ENCODE measurements around the gene SLC6A13. TPM values are rescaled to one million over a fixed set of nuclear protein-coding genes. Genes with fewer than 3 reads are reported as not detected.

Gene SLC6A13
- total RNA-seq, 1 experiment from 2014 or later = not detected

DNA sequence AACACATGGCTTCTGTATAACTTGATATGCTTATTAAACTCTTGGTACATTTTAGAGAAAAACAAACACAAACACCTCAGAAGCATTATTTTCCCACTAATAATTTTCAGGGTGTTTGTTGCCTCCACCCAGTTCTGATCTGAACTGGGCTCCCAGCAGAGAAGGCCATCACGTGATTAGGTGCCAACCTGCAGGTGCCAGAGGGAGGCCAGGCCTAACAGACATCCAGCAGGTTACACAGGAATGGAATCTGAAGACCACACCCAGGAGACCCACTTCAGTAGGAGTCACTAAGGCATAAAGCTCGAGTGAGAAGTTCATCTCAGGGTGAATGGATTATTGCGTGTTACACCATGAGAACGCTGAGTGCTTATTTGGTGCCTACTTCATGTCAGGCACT is 57.6 kb downstream of the SLC6A13 start:
- Histone ChIP-seq H3K79me2 (ENCODE audit: insufficient read depth, low read length) (no peaks in the 10 kb centered on the region), H2BK12ac (ENCODE audit: insufficient read length, low read depth, low read length) (no peak overlapping the region), H3K4me1 (ENCODE audit: insufficient read depth, low read length) (no peaks in the 10 kb centered on the region), H3K9ac (ENCODE audit: extremely low read depth, insufficient read length, low read length) (no peak overlapping the region), H3K18ac (ENCODE audit: insufficient read length, low read depth, low read length) (no peak overlapping the region), H3K23me2 (ENCODE audit: insufficient read length, low read depth, low read length, poor library complexity, severe bottlenecking) (peaks cover 6% of the 10 kb centered on the region), H2BK5ac (ENCODE audit: insufficient read length, low read length) (no peak overlapping the region), H3K23ac (ENCODE audit: insufficient read length, low read depth, low read length) (no peak overlapping the region), H2AFZ (ENCODE audit: low read length) (no peak overlapping the region), H2BK15ac (ENCODE audit: low read depth, low read length) (no peak overlapping the region), H2BK120ac (ENCODE audit: low read depth, low read length, poor library complexity, severe bottlenecking) (no peak overlapping the region), H3K56ac (ENCODE audit: insufficient read length, low read depth, low read length) (no peak overlapping the region), H3K4me2 (ENCODE audit: insufficient read depth, insufficient read length, low read length) (no peak overlapping the region), H3T11ph (ENCODE audit: low read length) (no peak overlapping the region), H4K20me1 (ENCODE audit: control insufficient read depth, insufficient read depth, insufficient read length) (no peaks in the 10 kb centered on the region), H4K5ac (ENCODE audit: insufficient read length, low read depth, low read length) (no peak overlapping the region), H2AK5ac (ENCODE audit: insufficient read length, low read length) (no peak overlapping the region), H4K91ac (ENCODE audit: insufficient read length, low read depth, low read length) (no peak overlapping the region), H3K9me3 (ENCODE audit: control insufficient read depth, low read depth, low read length) (no peaks in the 10 kb centered on the region), H3K79me1 (ENCODE audit: insufficient read depth, low read depth, low read length, poor library complexity, severe bottlenecking) (no peaks in the 10 kb centered on the region), H2BK20ac (ENCODE audit: low read depth, low read length, poor library complexity, severe bottlenecking) (no peak overlapping the region), H3K14ac (ENCODE audit: insufficient read depth, low read length) (no peak overlapping the region), H3K27me3 (ENCODE audit: insufficient read depth, low read length) (peaks cover 4% of the 10 kb centered on the region; the same call in 1 of the 2 replicates), H3K27ac (ENCODE audit: insufficient read length, low read depth, low read length) (no peak overlapping the region), H3K4ac (ENCODE audit: low read depth, low read length) (no peak overlapping the region), H4K8ac (replicated peaks; ENCODE audit: insufficient read length, low read depth, low read length) (no peak overlapping the region)
- TF ChIP-seq, protein P1, sequence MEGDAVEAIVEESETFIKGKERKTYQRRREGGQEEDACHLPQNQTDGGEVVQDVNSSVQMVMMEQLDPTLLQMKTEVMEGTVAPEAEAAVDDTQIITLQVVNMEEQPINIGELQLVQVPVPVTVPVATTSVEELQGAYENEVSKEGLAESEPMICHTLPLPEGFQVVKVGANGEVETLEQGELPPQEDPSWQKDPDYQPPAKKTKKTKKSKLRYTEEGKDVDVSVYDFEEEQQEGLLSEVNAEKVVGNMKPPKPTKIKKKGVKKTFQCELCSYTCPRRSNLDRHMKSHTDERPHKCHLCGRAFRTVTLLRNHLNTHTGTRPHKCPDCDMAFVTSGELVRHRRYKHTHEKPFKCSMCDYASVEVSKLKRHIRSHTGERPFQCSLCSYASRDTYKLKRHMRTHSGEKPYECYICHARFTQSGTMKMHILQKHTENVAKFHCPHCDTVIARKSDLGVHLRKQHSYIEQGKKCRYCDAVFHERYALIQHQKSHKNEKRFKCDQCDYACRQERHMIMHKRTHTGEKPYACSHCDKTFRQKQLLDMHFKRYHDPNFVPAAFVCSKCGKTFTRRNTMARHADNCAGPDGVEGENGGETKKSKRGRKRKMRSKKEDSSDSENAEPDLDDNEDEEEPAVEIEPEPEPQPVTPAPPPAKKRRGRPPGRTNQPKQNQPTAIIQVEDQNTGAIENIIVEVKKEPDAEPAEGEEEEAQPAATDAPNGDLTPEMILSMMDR (conservative IDR thresholded peaks at IDR 0.05) = no peak
- no peak overlapping the region; a peak in 1 of 7 replicates for H3K27ac Mint-ChIP-seq
- peaks cover 96% of the 10 kb centered on the region for H3K27me3 Mint-ChIP-seq (ENCODE audit: low read depth)
- no peak overlapping the region; a peak in 1 of 5 replicates for H3K4me3 Mint-ChIP-seq
- WGBS (ENCODE audit: extremely low coverage, insufficient read length, low lambda C conversion rate) = no CpG with 5 or more reads among the region's 4 CpGs
- H3K9me3 Mint-ChIP-seq = no peaks in the 10 kb centered on the region; a peak in 1 of 5 replicates
- no peaks in the 10 kb centered on the region for H3K36me3 Mint-ChIP-seq (ENCODE audit: insufficient read depth in 1 of 3, low read depth in 3 of 3)
- peaks cover 14 to 21% of the 10 kb centered on the region in 2 experiments for H3K4me1 Mint-ChIP-seq
- no peak for DNase-seq

Measured in H9 (cell line).